NB4 (cell line): Measurements from ENCODE around the gene AGFG2.

Experiments
- MYC ChIP-seq: IDR thresholded peaks from 2 replicates; pipeline ENCODE4 v1.6.1; 2011; ENCODE audit warnings: low read depth, low read length
- POLR2A ChIP-seq: IDR thresholded peaks from 2 replicates; pipeline ENCODE4 v1.6.1; 2011; ENCODE audit warnings: mild to moderate bottlenecking; ENCODE audit not compliant: insufficient read length; ENCODE audit errors: extremely low read depth
- TF ChIP-seq, protein P1 (sequence below): IDR thresholded peaks from one replicate; pipeline ENCODE4 v1.5.1; 2012; ENCODE audit warnings: low read depth, low read length
- TF ChIP-seq, protein P2 (sequence below): IDR thresholded peaks from 2 replicates; pipeline ENCODE4 v1.6.1; 2011; ENCODE audit warnings: low read depth, low read length

DNA sequence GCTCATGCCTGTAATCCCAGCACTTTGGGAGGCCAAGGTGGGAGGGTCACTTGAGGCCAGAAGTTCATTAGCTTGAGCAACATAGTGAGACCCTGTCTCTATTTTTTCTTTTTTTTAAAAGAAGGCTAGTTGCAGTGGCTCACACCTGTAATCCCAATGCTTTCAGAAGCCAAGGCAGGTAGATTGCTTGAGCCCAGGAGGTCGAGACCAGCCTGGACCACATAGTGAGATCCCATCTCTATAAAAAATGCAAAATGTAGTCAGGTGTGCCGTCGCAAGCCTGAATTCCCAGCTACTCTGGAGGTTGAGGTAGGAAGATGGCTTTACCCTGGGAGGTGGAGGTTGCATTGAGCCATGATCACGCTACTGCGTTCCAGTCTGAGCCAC is 47.8 kb upstream of the AGFG2 start:
- TF ChIP-seq, protein P1, sequence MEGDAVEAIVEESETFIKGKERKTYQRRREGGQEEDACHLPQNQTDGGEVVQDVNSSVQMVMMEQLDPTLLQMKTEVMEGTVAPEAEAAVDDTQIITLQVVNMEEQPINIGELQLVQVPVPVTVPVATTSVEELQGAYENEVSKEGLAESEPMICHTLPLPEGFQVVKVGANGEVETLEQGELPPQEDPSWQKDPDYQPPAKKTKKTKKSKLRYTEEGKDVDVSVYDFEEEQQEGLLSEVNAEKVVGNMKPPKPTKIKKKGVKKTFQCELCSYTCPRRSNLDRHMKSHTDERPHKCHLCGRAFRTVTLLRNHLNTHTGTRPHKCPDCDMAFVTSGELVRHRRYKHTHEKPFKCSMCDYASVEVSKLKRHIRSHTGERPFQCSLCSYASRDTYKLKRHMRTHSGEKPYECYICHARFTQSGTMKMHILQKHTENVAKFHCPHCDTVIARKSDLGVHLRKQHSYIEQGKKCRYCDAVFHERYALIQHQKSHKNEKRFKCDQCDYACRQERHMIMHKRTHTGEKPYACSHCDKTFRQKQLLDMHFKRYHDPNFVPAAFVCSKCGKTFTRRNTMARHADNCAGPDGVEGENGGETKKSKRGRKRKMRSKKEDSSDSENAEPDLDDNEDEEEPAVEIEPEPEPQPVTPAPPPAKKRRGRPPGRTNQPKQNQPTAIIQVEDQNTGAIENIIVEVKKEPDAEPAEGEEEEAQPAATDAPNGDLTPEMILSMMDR: no peak
- no peak for TF ChIP-seq POLR2A
- no peak for TF ChIP-seq MYC
- TF ChIP-seq, protein P2, sequence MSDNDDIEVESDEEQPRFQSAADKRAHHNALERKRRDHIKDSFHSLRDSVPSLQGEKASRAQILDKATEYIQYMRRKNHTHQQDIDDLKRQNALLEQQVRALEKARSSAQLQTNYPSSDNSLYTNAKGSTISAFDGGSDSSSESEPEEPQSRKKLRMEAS: no peak
